PFSK-1 (cell line): ENCODE results near the gene TGM6.

ENCODE experiments used
- FOXP2 ChIP-seq: optimal IDR thresholded peaks from 2 replicates; pipeline ENCODE3; 2011; ENCODE audit warnings: borderline replicate concordance, control low read depth, inconsistent platforms; ENCODE audit not compliant: insufficient read depth; ENCODE audit errors: extremely low read length, extremely low read depth
- POLR2AphosphoS5 ChIP-seq: IDR thresholded peaks from 2 replicates; pipeline ENCODE4 v1.6.1; 2012; ENCODE audit warnings: low read depth, mild to moderate bottlenecking, control low read depth, low read length, moderate library complexity
- SIN3A ChIP-seq: IDR thresholded peaks from 2 replicates; pipeline ENCODE4 v1.6.1; 2012; ENCODE audit warnings: mild to moderate bottlenecking, low read length, moderate library complexity, borderline replicate concordance; ENCODE audit not compliant: insufficient read depth
- TAF1 ChIP-seq: IDR thresholded peaks from 2 replicates; pipeline ENCODE4 v1.6.1; 2012; ENCODE audit warnings: low read length, control low read depth, borderline replicate concordance; ENCODE audit not compliant: insufficient read depth
- TF ChIP-seq, protein P1 (sequence below), 2 experiments: IDR thresholded peaks; 2 replicates each; pipeline versions ENCODE4 v1.6.1 to v1.8.0; 2011 to 2012; ENCODE audit warnings: low read depth in 2 of 2, low read length in 2 of 2, control low read depth in 1 of 2, inconsistent platforms in 1 of 2, mild to moderate bottlenecking in 1 of 2, moderate library complexity in 1 of 2; ENCODE audit not compliant: insufficient read depth in 1 of 2

TGM6 gene

DNA sequence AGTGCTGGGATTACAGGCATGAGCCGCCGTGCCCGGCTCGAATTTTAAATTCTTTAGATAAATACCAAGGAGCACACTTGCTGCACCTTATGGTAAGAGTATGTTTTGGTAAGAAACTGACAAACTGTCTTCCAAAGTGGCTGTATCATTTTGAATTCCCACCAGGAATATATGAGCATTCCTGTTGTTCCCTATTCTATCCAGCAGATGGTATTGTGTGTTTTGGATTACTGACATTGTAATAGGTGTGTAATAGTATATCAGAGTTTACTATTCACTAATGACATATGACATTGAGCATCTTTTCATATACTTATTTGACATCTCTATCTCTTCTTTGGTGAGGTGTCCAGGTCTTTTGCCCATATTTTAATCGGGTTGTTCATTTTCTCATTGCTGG, 40.5 kb downstream of the TGM6 start:
- TF ChIP-seq, protein P1, sequence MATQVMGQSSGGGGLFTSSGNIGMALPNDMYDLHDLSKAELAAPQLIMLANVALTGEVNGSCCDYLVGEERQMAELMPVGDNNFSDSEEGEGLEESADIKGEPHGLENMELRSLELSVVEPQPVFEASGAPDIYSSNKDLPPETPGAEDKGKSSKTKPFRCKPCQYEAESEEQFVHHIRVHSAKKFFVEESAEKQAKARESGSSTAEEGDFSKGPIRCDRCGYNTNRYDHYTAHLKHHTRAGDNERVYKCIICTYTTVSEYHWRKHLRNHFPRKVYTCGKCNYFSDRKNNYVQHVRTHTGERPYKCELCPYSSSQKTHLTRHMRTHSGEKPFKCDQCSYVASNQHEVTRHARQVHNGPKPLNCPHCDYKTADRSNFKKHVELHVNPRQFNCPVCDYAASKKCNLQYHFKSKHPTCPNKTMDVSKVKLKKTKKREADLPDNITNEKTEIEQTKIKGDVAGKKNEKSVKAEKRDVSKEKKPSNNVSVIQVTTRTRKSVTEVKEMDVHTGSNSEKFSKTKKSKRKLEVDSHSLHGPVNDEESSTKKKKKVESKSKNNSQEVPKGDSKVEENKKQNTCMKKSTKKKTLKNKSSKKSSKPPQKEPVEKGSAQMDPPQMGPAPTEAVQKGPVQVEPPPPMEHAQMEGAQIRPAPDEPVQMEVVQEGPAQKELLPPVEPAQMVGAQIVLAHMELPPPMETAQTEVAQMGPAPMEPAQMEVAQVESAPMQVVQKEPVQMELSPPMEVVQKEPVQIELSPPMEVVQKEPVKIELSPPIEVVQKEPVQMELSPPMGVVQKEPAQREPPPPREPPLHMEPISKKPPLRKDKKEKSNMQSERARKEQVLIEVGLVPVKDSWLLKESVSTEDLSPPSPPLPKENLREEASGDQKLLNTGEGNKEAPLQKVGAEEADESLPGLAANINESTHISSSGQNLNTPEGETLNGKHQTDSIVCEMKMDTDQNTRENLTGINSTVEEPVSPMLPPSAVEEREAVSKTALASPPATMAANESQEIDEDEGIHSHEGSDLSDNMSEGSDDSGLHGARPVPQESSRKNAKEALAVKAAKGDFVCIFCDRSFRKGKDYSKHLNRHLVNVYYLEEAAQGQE (IDR thresholded peaks at IDR 0.05; ENCODE audit: insufficient read depth in 1 of 2, low read depth in 2 of 2, low read length in 2 of 2), result no peak

DNA sequence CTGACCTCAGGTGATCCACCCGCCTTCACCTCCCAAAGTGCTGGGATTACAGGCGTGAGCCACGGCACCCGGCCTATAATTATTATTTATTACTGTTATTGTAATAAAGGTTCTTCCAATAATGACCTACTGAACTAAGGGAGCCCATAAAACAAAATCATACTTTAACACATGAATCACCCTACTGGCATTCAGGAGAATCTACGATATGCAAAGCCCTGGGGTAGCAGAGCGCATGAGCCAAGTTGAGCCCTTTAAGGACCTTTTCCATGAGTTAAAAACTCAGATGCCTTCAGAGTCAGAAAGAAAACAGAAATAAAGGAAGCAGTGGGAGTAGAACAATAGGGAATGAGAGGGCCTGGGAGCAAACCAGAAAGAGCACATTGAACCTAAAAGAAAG, 48.4 kb downstream of the TGM6 start:
- TF ChIP-seq TAF1 (no peak), FOXP2 (no peak), POLR2AphosphoS5 (no peak), SIN3A (no peak)
- TF ChIP-seq, protein P1 (IDR thresholded peaks at IDR 0.05; ENCODE audit: insufficient read depth in 1 of 2, low read depth in 2 of 2, low read length in 2 of 2), result no peak

DNA sequence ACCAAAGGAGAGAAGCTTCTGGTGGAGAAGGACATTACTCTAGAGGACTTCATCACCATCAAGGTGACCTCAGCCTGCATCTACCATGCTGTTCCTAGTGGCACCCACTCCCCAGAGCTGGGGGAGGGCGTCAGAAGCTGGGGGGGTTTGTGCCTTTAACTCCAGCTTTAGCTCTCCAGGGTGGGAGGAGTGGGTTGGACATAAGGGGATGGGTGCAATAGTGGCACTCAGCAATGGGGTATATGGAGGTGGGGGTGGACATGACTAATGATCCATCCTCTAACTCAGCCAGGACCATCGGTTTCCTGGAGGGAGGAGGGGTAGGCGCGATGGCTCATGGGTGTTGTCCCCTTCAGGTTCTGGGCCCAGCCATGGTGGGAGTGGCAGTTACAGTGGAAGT, 49.8 kb downstream of the TGM6 start:
- TF ChIP-seq POLR2AphosphoS5 (no peak), TAF1 (no peak), SIN3A (no peak), FOXP2 (no peak)
- TF ChIP-seq, protein P1 (IDR thresholded peaks at IDR 0.05; ENCODE audit: insufficient read depth in 1 of 2, low read depth in 2 of 2, low read length in 2 of 2), result no peak

DNA sequence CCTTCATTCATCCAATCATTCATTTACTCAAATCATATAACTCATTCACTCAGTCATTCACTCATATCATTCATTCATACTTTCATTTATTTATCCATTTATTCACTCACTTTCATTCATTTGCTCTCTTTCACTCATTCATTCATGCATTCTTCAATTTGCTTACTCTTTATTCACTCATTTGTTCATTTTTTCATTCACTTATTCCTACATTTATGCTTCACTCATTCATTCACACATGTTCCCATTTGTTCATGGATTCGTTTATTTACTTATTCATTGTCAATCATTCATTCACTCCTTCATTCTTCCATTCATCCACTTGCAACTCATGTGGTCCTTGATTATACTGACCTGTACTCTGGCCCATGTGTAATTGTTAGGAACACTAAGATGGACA, 50.5 kb downstream of the TGM6 start:
- TF ChIP-seq SIN3A (no peak), TAF1 (no peak), FOXP2 (no peak), POLR2AphosphoS5 (no peak)
- TF ChIP-seq, protein P1 (IDR thresholded peaks at IDR 0.05; ENCODE audit: insufficient read depth in 1 of 2, low read depth in 2 of 2, low read length in 2 of 2), result no peak

DNA sequence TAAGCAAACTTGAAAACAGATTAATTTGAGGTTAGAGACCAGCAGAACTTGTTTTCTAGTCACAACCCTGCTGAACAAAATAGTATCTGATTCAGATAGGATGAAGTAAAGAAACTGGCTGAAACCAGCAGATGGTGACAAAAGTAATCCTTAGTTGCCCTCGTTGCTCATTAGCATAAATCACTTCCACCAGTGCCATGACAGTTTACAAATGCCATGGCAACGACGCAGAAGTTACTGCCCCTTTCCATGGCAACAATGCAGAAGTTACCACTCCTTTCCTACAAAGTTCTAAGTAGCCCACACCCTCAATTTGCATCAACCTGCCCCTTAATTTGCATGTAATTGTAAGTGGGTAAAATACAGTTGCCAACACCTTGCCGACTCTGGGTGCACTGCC, 66.1 kb downstream of the TGM6 start:
- TF ChIP-seq TAF1 (no peak), SIN3A (no peak), POLR2AphosphoS5 (no peak), FOXP2 (no peak)
- TF ChIP-seq, protein P1 (IDR thresholded peaks at IDR 0.05; ENCODE audit: insufficient read depth in 1 of 2, low read depth in 2 of 2, low read length in 2 of 2), result no peak
